ENCODE measurements around the gene SLC25A11.
A peak's percentile ranks its signal among the peaks of the same experiment; 100 is the strongest.

Gene SLC25A11

GRCh38 chr17:4945176-4945943 lies 5.5 kb upstream of the SLC25A11 start:
- DNase-seq = peak; percentile 86 to 92 (median 90)

GRCh38 chr17:4944554-4945175 lies 4.8 kb upstream of the SLC25A11 start:
- DNase-seq = no peak

- DNase-seq = peak in 3 of 4 experiments; percentile 26 to 47 (median 38)
Observed at GRCh38 chr17:4944163-4944553, 4.3 kb upstream of the SLC25A11 start.

GRCh38 chr17:4942760-4943508 lies 3.1 kb upstream of the SLC25A11 start:
- DNase-seq = no peak

GRCh38 chr17:4941319-4941610 lies 1.4 kb upstream of the SLC25A11 start:
- DNase-seq = no peak

- DNase-seq = peak in 2 of 4 experiments; percentile 31 to 53
Observed at GRCh38 chr17:4940555-4941318, 891 bp upstream of the SLC25A11 start.

GRCh38 chr17:4939546-4939795 lies 375 bp downstream of the SLC25A11 start:
- DNase-seq = no peak

GRCh38 chr17:4938688-4939545 lies 929 bp downstream of the SLC25A11 start:
- peak in 2 of 4 experiments; percentile 15 to 27 for DNase-seq

- no peak for DNase-seq
Observed at GRCh38 chr17:4938069-4938491, 1.8 kb downstream of the SLC25A11 start.

- DNase-seq = no peak
Observed at GRCh38 chr17:4937553-4937952, 2.3 kb downstream of the SLC25A11 start.

- no peak for DNase-seq
Observed at GRCh38 chr17:4936436-4936835, 3.4 kb downstream of the SLC25A11 start.

- DNase-seq = no peak
Observed at GRCh38 chr17:4935650-4936049, 4.2 kb downstream of the SLC25A11 start.

GRCh38 chr17:4934173-4934979 lies 5.5 kb downstream of the SLC25A11 start:
- peak; percentile 49 to 76 (median 68) for DNase-seq

GRCh38 chr17:4933646-4934045 lies 6.2 kb downstream of the SLC25A11 start:
- no peak for DNase-seq

- DNase-seq = no peak
Observed at GRCh38 chr17:4932756-4933155, 7.1 kb downstream of the SLC25A11 start.

GRCh38 chr17:4931963-4932362 lies 7.9 kb downstream of the SLC25A11 start, which contains the start of gene GP1BA:
GP1BA (plus strand) TSS chr17:4932277; CDS start chr17:4932605, 328 bp downstream.
- DNase-seq = peak in 1 of 4 experiments; percentile 40

GRCh38 chr17:4928881-4929280 lies 11.0 kb downstream of the SLC25A11 start:
- DNase-seq = no peak

- DNase-seq = peak in 3 of 4 experiments; percentile 52 to 72 (median 61)
Observed at GRCh38 chr17:4926577-4927335, 13.1 kb downstream of the SLC25A11 start.

- no peak for DNase-seq
Observed at GRCh38 chr17:4921320-4921719, 18.5 kb downstream of the SLC25A11 start.

GRCh38 chr17:4920351-4921048 lies 19.3 kb downstream of the SLC25A11 start:
- peak; percentile 84 to 92 (median 90) for DNase-seq
